ENCODE measurements around the gene HLA-DPB1. TPM values are rescaled to one million over a fixed set of nuclear protein-coding genes. Genes with fewer than 3 reads are reported as not detected.

The HLA-DPB1 gene
- total and polyA plus RNA-seq, 7 donors: 39.2 to 359 (median 62.4) TPM

DNA sequence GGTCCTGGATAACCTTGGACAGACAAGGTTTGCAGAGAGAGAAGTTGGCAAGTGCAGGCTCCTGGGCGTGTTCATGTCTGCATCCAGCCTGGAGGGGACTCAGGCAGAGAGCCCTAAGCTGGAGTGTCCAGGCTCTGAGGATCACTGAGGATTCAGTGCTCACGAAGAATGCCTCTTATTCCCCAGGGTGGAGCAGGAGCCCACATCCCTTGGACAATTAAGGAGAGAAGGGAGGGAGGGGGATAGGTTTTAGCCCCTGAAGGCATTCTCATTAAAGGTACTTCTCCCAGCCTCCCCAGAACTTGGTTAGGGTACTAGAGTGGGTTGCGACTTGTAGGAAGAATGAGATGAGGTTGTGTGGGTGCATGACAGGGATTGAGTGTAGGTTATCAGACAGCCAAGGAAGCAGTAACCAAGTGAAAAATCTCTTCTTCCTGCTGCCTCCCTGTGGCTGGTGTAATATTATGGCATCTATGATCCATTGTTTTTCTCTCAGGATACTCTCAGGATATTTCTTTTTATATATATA lies 680 bp downstream of the HLA-DPB1 start:
- H3K4me3 ChIP-seq: peak overlapping the region in 3 of 4 donors; percentile 19 to 43 (median 26)
- no peaks in the 10 kb centered on the region for H3K27me3 ChIP-seq
- intact Hi-C loops (cut with DNase I): no loop called here
- 48 to 71% methylated on average over 3 of the region's 3 CpGs for WGBS, 2 donors
- no peaks in the 10 kb centered on the region for H3K9me3 ChIP-seq
- DNase-seq: no peak
- H3K36me3 ChIP-seq: no peaks in the 10 kb centered on the region
- peak overlapping the region; percentile 43 to 70 (median 58) for H3K27ac ChIP-seq
- TF ChIP-seq EP300 (IDR thresholded peaks at IDR 0.05) (no peak), POLR2A (IDR thresholded peaks at IDR 0.05) (no peak), POLR2AphosphoS5 (IDR thresholded peaks at IDR 0.05) (no peak)
- TF ChIP-seq, protein P1, sequence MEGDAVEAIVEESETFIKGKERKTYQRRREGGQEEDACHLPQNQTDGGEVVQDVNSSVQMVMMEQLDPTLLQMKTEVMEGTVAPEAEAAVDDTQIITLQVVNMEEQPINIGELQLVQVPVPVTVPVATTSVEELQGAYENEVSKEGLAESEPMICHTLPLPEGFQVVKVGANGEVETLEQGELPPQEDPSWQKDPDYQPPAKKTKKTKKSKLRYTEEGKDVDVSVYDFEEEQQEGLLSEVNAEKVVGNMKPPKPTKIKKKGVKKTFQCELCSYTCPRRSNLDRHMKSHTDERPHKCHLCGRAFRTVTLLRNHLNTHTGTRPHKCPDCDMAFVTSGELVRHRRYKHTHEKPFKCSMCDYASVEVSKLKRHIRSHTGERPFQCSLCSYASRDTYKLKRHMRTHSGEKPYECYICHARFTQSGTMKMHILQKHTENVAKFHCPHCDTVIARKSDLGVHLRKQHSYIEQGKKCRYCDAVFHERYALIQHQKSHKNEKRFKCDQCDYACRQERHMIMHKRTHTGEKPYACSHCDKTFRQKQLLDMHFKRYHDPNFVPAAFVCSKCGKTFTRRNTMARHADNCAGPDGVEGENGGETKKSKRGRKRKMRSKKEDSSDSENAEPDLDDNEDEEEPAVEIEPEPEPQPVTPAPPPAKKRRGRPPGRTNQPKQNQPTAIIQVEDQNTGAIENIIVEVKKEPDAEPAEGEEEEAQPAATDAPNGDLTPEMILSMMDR (IDR thresholded peaks at IDR 0.05): no peak
- peaks cover 0 to 17% (median 10%) of the 10 kb centered on the region in 4 donors for H3K4me1 ChIP-seq

DNA sequence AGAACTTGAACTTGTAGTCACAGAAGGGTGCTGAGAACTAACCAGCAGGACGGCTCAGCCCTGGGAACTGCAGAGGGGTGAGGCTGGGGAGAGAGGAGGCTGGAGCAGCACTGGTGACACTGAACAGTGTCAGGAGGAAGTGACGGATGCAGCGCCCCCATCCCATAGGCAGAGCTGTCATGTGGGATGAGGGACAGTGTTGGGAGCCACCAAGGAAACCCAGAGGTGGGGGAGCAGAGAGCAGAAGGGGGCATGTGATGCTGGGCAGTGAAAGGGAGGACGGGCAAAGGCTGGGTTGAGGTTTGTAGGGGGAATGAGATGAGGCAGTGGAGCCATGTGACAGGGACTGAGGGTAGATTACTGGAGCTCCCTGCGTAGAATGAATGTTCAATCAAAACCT lies 2.1 kb downstream of the HLA-DPB1 start:
- H3K9me3 ChIP-seq: no peaks in the 10 kb centered on the region
- H3K4me3 ChIP-seq: no peak overlapping the region
- no peaks in the 10 kb centered on the region for H3K36me3 ChIP-seq
- H3K4me1 ChIP-seq: peaks cover 0 to 20% (median 14%) of the 10 kb centered on the region in 4 donors
- no peaks in the 10 kb centered on the region for H3K27me3 ChIP-seq
- TF ChIP-seq POLR2AphosphoS5 (IDR thresholded peaks at IDR 0.05) (no peak), EP300 (IDR thresholded peaks at IDR 0.05) (no peak), POLR2A (IDR thresholded peaks at IDR 0.05) (no peak)
- TF ChIP-seq, protein P1 (IDR thresholded peaks at IDR 0.05): no peak
- 52 to 71% methylated on average over 5 of the region's 5 CpGs for WGBS, 2 donors
- DNase-seq: no peak
- intact Hi-C loops (cut with DNase I): no loop called here
- H3K27ac ChIP-seq: no peak overlapping the region

DNA sequence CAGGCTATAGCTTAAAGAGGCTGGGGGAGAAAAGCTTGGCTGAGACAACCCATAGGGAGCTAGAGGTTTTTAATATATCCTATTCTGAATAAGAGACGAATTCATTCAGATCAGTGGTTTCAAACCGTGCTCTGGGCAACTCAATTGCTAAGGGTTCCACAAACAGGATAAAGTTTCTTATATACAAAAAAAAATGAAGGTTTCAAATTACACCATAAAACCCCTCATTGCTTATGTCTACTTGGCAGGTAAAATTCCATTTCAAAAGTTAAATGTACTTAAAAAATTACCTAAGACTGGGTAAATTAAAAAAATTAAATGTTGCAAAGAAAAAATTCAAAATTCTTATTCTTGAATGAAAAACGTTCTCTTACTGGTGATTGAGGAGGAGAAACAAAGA lies 2.7 kb downstream of the HLA-DPB1 start:
- Histone ChIP-seq H3K27ac (no peak overlapping the region), H3K36me3 (no peaks in the 10 kb centered on the region), H3K27me3 (no peaks in the 10 kb centered on the region), H3K4me1 (peaks cover 0 to 20% (median 14%) of the 10 kb centered on the region in 4 donors), H3K4me3 (no peak overlapping the region), H3K9me3 (no peaks in the 10 kb centered on the region)
- intact Hi-C loops (cut with DNase I): no loop called here
- no peak for TF ChIP-seq POLR2AphosphoS5 (IDR thresholded peaks at IDR 0.05)
- TF ChIP-seq, protein P1 (IDR thresholded peaks at IDR 0.05): no peak
- no peak for TF ChIP-seq EP300 (IDR thresholded peaks at IDR 0.05)
- TF ChIP-seq POLR2A (IDR thresholded peaks at IDR 0.05): no peak
- WGBS, 2 donors: 58 to 62% methylated on average over 3 of the region's 3 CpGs
- no peak for DNase-seq

DNA sequence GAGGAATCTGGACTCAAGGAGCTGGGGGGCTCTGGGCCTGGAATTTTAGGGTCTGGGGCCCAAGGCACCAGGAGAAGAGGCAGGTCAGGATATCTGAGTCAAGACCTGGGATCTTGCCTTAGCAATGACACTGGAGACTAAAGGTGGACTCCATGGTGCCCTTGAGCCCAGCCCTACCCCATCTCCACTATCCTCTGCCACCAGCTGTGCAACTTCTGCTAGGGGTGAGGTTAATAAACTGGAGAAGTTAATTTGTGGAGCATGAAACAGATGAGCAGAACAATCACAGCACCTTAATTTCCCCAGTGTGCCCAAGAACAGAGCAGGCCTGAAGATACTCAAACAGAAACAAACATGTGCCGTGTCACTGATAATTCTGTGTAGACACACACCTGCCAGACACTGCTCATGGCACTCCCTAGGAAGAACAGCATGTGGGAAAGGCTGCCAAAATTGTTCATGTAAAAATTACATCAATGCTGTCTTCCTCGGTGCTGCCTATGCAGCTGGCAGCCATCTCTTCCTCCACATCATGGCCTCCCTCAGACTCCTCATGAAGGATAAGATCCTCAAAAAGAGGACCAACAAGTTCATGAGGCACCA lies 3.2 kb downstream of the HLA-DPB1 start:
- H3K4me1 ChIP-seq: peaks cover 0 to 20% (median 14%) of the 10 kb centered on the region in 4 donors
- no peak for TF ChIP-seq EP300 (IDR thresholded peaks at IDR 0.05)
- no peak for TF ChIP-seq POLR2A (IDR thresholded peaks at IDR 0.05)
- TF ChIP-seq, protein P1 (IDR thresholded peaks at IDR 0.05): no peak
- no peak for TF ChIP-seq POLR2AphosphoS5 (IDR thresholded peaks at IDR 0.05)
- peak overlapping the region in 1 of 4 donors; percentile 89 for H3K27ac ChIP-seq
- no peak for DNase-seq
- H3K36me3 ChIP-seq: peaks cover 0 to 6% (median 0%) of the 10 kb centered on the region in 4 donors
- H3K27me3 ChIP-seq: no peaks in the 10 kb centered on the region
- no peaks in the 10 kb centered on the region for H3K9me3 ChIP-seq
- H3K4me3 ChIP-seq: no peak overlapping the region
- intact Hi-C loops (cut with DNase I): no loop called here
- WGBS, 2 donors: 62 to 64% methylated on average over 2 of the region's 2 CpGs

Measured in sigmoid colon (tissue), 7 donors.